Epithelial cell of proximal tubule (primary cell): Measurements from ENCODE around the gene MAPK7. TPM values are rescaled to one million over a fixed set of nuclear protein-coding genes. Genes with fewer than 3 reads are reported as not detected.
"Not testable (repeated sequence)": the region's sequence is repeated elsewhere in the genome, so short reads cannot be mapped to it uniquely, and the experiment has no call there.

ENCODE experiments used
- DNase-seq: peaks from one replicate; pipeline ENCODE4 v3.0.0-alpha.2; 2011; ENCODE audit warnings: low read depth
- H3K4me3 ChIP-seq: 2 replicates; pipeline ENCODE4 v1.5.1; 2011; ENCODE audit warnings: low read depth, mild to moderate bottlenecking, low read length
- CTCF ChIP-seq: conservative IDR thresholded peaks from 2 replicates; pipeline ENCODE4 v1.5.1; 2012; ENCODE audit warnings: low read depth, mild to moderate bottlenecking, low read length
- total RNA-seq: library from RNA; depleted of rRNA; stranded (reverse); fragments of >200 nt; gene quantifications from 2 replicates; pipeline ENCODE4 v1.2.3, GENCODE V29; 2015

The MAPK7 gene
- total RNA-seq, 1 donor from 2014 or later: 19.0 TPM

DNA sequence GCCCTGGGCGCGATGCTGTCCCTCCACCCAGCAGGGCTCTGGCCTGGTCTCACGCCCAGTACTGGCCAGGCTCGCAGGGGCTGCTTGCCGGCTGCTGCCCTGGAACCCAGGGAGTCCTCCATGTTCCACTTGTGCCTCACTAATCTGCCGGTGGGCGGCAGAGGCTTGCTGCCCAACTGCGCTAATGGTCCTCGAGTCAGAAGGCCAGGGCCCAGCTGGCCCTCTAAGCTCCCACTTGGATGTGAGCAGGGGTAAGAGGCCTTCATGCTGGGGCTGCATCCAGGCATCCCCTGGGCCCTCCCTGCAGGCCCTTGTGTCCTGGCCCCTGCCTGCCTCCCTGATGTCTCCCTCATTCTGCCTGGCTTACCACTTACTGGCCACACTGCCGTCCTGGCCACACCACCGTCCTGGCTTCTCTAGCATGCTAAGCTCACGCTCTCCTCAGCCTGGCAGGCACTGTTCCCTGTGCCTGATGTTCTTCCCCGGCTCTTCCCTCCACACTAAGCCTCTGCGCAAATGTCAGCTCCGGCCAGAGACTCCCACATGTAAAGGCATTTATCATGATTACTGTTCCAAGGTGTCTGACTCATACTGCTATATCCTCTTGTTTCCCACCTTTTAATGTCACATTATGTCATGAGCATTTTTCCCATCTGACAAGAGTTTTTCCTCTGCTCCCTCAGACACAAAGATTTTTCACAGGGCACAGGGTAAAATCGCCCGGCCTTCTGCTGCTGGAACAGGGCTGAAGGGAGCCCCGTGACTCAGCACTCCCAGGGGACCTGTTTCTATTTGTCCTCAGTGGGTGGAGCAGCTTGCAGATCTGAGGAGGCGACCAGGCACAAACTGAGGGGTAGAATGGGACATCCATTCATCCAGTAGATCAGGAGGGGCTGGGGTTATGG, 31.7 kb upstream of the MAPK7 start:
- DNase-seq: no peak
- H3K4me3 ChIP-seq: no peak overlapping the region
- no peak for TF ChIP-seq CTCF

GRCh38 chr17:19347323-19348080, 30.8 kb upstream of the MAPK7 start:
- DNase-seq: no peak
- H3K4me3 ChIP-seq: no peak overlapping the region
- no peak for TF ChIP-seq CTCF

DNA sequence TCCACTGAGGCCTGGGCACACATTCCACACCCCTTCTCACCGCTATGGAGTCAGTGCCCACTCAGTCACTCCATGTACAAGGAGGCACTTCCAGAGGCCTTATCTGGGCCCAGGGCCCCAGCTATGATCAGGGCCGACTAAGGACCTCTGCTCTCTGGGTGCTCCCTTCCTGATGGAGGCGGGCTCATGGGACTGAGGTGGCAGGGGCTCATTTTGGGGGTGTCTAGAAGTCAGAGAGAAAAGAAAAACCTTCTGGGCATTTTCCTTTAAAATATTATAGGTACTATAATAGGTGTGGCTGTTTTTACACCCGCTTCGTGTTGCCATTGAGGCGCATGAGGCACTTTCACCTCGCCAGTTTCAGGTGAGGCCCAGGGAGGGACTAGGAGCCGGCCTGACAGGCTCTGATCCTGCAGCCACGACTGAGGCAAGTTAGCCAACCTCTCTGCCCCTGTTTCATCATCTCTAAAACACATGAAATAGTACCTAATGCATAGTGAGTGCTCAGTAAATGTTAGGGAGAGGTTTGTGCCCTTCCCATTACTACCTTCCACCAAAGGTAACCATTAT, 30.1 kb upstream of the MAPK7 start:
- no peak overlapping the region for H3K4me3 ChIP-seq
- TF ChIP-seq CTCF: no peak
- no peak for DNase-seq

GRCh38 chr17:19348806-19349205, 29.5 kb upstream of the MAPK7 start:
- H3K4me3 ChIP-seq: no peak overlapping the region
- no peak for TF ChIP-seq CTCF
- DNase-seq: no peak

GRCh38 chr17:19353401-19353800, 24.9 kb upstream of the MAPK7 start:
- DNase-seq, H3K4me3 ChIP-seq: not testable (repeated sequence)

GRCh38 chr17:19354748-19355147, 23.6 kb upstream of the MAPK7 start:
- no peak overlapping the region for H3K4me3 ChIP-seq
- TF ChIP-seq CTCF: no peak
- no peak for DNase-seq

- no peak for DNase-seq
Observed at GRCh38 chr17:19357351-19357750, 20.9 kb upstream of the MAPK7 start.

More at GRCh38 chr17:19357351-19357750, 20.9 kb upstream of the MAPK7 start:
- TF ChIP-seq CTCF: no peak
- H3K4me3 ChIP-seq: no peak overlapping the region
